ENCODE measurements around the gene SNX17. TPM values are rescaled to one million over a fixed set of nuclear protein-coding genes. Genes with fewer than 3 reads are reported as not detected.

SNX17 gene
- total and polyA plus RNA-seq, 2 of the 13 experiments (the other 11 are each of a cell fraction or from before 2014, with no cell fraction given): 75.0 to 109 TPM

GRCh38 chr2:27353762-27354596 lies 16.4 kb upstream of the SNX17 start (continued):
- TF ChIP-seq LBX2 (CRISPR knock-in tag; IDR thresholded peaks at IDR 0.05; ENCODE audit: borderline replicate concordance) (no peak), TERF1 (CRISPR knock-in tag; IDR thresholded peaks at IDR 0.05) (no peak), ZNF34 (CRISPR knock-in tag; IDR thresholded peaks at IDR 0.05; ENCODE audit: borderline replicate concordance) (no peak), ZBTB38 (CRISPR knock-in tag; IDR thresholded peaks at IDR 0.05) (0 out of 2 replicates have a peak, but pooled peaks have one; percentile 1), FLYWCH1 (CRISPR knock-in tag; IDR thresholded peaks at IDR 0.05) (no peak), SOX5 (CRISPR knock-in tag; IDR thresholded peaks at IDR 0.05; ENCODE audit: borderline replicate concordance) (peak; percentile 11), ZNF121 (CRISPR knock-in tag; IDR thresholded peaks at IDR 0.05) (peak; percentile 55; the same call in 1 of the 2 replicates), HNRNPK (IDR thresholded peaks at IDR 0.05; ENCODE audit: low read depth, low read length, poor library complexity, severe bottlenecking) (no peak), CHCHD3 (CRISPR knock-in tag; IDR thresholded peaks at IDR 0.05) (no peak), ZNF768 (CRISPR knock-in tag; IDR thresholded peaks at IDR 0.05) (no peak), TFE3 (CRISPR knock-in tag; IDR thresholded peaks at IDR 0.05) (no peak; the same call in none of the 2 replicates), ZNF296 (CRISPR knock-in tag; conservative IDR thresholded peaks at IDR 0.05) (no peak), ATF1 (CRISPR knock-in tag; IDR thresholded peaks at IDR 0.05) (no peak), KLF16 (CRISPR knock-in tag; IDR thresholded peaks at IDR 0.05) (no peak), RARA (CRISPR knock-in tag; IDR thresholded peaks at IDR 0.05) (peak; percentile 46), ZNF530 (CRISPR knock-in tag; IDR thresholded peaks at IDR 0.05; ENCODE audit: low read depth) (no peak), ZNF562 (CRISPR knock-in tag; IDR thresholded peaks at IDR 0.05; ENCODE audit: borderline replicate concordance) (no peak), ZNF737 (CRISPR knock-in tag; IDR thresholded peaks at IDR 0.05; ENCODE audit: borderline replicate concordance) (no peak), ZFP62 (CRISPR knock-in tag; IDR thresholded peaks at IDR 0.05) (no peak), SPEN (CRISPR knock-in tag; IDR thresholded peaks at IDR 0.05; ENCODE audit: low read depth) (0 out of 2 replicates have a peak, but pooled peaks have one; percentile 7), ZNF383 (CRISPR knock-in tag; IDR thresholded peaks at IDR 0.05; ENCODE audit: borderline replicate concordance) (0 out of 2 replicates have a peak, but pooled peaks have one; percentile 35), ZNF225 (CRISPR knock-in tag; IDR thresholded peaks at IDR 0.05) (no peak)
- TF ChIP-seq, protein P1, sequence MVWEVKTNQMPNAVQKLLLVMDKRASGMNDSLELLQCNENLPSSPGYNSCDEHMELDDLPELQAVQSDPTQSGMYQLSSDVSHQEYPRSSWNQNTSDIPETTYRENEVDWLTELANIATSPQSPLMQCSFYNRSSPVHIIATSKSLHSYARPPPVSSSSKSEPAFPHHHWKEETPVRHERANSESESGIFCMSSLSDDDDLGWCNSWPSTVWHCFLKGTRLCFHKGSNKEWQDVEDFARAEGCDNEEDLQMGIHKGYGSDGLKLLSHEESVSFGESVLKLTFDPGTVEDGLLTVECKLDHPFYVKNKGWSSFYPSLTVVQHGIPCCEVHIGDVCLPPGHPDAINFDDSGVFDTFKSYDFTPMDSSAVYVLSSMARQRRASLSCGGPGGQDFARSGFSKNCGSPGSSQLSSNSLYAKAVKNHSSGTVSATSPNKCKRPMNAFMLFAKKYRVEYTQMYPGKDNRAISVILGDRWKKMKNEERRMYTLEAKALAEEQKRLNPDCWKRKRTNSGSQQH (CRISPR knock-in tag; IDR thresholded peaks at IDR 0.05; ENCODE audit: low read depth): no peak
- TF ChIP-seq, protein P2, sequence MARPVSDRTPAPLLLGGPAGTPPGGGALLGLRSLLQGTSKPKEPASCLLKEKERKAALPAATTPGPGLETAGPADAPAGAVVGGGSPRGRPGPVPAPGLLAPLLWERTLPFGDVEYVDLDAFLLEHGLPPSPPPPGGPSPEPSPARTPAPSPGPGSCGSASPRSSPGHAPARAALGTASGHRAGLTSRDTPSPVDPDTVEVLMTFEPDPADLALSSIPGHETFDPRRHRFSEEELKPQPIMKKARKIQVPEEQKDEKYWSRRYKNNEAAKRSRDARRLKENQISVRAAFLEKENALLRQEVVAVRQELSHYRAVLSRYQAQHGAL (CRISPR knock-in tag; IDR thresholded peaks at IDR 0.05; ENCODE audit: not compliant biosample characterization): no peak

Data from HepG2 (cell line).